ENCODE measurements around the gene C1QTNF3.

C1QTNF3 gene

DNA sequence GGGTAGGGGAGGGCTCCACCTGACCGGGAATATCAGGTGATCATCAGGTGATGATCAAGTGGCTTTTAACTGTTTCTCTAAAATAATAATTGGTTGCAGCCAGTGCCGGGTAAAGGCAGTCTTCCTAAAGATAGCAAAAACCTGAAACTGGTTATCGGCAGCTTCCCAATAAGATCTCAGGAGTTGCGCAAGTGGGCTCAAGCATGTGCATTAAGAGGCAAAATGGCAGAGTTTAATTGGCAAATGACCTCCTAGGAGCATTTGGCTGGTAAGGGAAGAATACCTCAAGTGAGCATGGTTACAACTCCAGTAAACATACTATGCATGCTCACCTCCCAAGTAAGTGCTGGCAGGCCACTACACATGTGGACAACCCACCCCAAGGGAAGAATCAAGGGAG lies 4.2 kb downstream of the C1QTNF3 start:
- no peak for DNase-seq (ENCODE audit: low read depth, low spot score)
- H3K4me3 ChIP-seq (ENCODE audit: low read depth, low read length), result no peak overlapping the region
- in situ Hi-C loops (cut with HindIII; ENCODE audit: low sequenced_read_pairs), result no loop called here
- TF ChIP-seq, protein P1, sequence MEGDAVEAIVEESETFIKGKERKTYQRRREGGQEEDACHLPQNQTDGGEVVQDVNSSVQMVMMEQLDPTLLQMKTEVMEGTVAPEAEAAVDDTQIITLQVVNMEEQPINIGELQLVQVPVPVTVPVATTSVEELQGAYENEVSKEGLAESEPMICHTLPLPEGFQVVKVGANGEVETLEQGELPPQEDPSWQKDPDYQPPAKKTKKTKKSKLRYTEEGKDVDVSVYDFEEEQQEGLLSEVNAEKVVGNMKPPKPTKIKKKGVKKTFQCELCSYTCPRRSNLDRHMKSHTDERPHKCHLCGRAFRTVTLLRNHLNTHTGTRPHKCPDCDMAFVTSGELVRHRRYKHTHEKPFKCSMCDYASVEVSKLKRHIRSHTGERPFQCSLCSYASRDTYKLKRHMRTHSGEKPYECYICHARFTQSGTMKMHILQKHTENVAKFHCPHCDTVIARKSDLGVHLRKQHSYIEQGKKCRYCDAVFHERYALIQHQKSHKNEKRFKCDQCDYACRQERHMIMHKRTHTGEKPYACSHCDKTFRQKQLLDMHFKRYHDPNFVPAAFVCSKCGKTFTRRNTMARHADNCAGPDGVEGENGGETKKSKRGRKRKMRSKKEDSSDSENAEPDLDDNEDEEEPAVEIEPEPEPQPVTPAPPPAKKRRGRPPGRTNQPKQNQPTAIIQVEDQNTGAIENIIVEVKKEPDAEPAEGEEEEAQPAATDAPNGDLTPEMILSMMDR (IDR thresholded peaks at IDR 0.05; ENCODE audit: low read depth, low read length), result no peak

DNA sequence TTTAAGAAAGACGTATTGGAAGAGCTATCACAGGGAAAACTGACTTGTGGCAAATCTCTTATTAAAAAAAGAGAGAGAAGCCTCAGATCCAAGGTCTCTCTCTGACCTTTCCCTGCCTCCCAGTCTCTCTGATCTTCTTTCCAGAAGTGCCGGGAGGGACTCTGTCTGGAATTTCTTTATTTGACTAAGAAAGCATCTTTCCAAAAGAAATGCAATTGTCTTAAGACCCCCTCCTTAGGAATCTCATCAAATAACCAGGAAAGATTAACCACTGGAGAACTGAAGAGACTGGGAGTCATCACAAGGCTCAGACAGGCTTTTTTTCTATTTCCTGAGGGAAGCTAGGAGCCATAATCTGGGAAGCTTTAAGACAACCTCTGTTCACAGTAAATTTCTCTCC lies 4.6 kb downstream of the C1QTNF3 start:
- in situ Hi-C loops (cut with HindIII; ENCODE audit: low sequenced_read_pairs), result no loop called here
- TF ChIP-seq, protein P1 (IDR thresholded peaks at IDR 0.05; ENCODE audit: low read depth, low read length), result no peak
- no peak for DNase-seq (ENCODE audit: low read depth, low spot score)

DNA sequence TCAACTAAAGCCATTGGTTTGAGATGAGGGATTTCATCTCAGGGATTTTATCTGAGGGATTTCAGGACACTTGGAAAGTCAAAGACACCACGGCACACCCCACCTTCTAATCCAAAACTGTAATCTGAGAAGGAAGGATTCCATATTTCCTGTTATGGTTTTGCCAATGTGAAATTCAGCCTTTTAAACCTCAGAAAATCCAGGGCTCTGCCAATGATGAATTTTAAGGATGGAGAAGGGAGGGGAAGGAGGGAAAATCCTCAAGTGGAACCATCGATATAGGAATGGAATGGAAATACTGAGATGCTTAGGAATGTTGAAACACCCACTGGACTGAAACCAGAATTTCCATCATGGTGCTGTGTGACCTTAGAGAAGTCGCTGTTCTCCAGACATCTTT lies 5.3 kb downstream of the C1QTNF3 start:
- DNase-seq (ENCODE audit: low read depth, low spot score), result no peak
- H3K4me3 ChIP-seq (ENCODE audit: low read depth, low read length), result no peak overlapping the region
- in situ Hi-C loops (cut with HindIII; ENCODE audit: low sequenced_read_pairs), result no loop called here
- TF ChIP-seq, protein P1 (IDR thresholded peaks at IDR 0.05; ENCODE audit: low read depth, low read length), result no peak

More for the DNA sequence above, 4.6 kb downstream of the C1QTNF3 start:
- no peak overlapping the region for H3K4me3 ChIP-seq (ENCODE audit: low read depth, low read length)

DNA sequence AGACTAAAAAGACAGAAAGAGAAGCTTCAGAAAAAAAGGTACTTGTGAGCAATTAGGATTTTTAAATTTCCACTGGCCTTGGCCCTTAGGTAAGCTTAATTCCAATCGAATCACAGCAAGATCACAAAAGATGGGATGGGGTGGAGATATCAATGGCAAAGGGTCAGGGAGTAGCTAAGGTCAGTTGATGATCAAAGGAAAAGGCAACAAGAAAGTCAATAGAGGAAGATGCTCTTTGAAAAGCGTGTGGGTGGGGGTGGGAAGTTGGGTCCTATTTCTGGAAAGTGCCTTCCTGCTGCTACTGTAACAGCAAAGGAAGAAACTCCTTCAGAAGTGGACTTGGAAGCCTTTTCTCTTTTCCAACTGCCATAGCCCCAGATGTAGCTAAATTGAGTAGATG lies 7.3 kb downstream of the C1QTNF3 start:
- DNase-seq (ENCODE audit: low read depth, low spot score), result no peak
- in situ Hi-C loops (cut with HindIII; ENCODE audit: low sequenced_read_pairs), result no loop called here
- H3K4me3 ChIP-seq (ENCODE audit: low read depth, low read length), result no peak overlapping the region
- TF ChIP-seq, protein P1 (IDR thresholded peaks at IDR 0.05; ENCODE audit: low read depth, low read length), result no peak

DNA sequence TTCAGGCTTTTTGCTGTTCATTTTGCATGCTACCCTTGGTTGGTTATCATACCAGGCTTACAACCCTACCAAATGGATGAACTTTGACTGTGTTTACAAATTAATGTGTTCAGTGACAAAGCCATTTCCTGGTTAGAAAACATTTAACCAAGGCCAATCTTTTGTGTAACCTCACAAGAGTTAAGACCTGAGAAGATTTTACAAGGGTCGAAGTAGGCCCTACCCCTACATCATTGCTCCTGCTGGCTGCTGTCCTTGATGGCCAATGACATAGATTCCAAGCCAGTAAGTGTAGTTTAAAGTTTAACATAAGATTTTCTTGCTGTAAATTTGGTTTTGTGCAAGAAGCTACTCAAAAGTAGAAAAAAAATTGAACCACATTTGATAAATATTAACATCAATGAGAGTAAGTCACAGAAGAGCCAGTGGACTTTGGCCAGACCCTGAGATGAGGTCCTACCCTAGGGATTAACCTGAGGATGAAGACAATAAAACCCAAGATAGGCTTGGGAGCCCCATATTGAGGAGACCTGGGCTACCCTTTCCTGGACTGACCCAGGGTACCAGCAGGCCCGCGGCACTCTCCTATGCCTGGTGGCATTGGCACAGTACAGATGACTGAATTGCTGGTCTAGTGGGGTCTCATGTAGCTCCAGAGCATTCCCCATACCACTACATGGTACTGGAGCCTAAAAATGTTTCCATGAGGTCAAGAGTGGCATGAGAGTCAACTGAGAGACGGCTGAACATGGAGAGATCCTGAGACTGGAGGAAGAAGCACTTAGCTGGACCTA lies 8.3 kb downstream of the C1QTNF3 start:
- H3K4me3 ChIP-seq (ENCODE audit: low read depth, low read length), result no peak overlapping the region
- in situ Hi-C loops (cut with HindIII; ENCODE audit: low sequenced_read_pairs), result no loop called here
- TF ChIP-seq, protein P1 (IDR thresholded peaks at IDR 0.05; ENCODE audit: low read depth, low read length), result no peak
- no peak for DNase-seq (ENCODE audit: low read depth, low spot score)

DNA sequence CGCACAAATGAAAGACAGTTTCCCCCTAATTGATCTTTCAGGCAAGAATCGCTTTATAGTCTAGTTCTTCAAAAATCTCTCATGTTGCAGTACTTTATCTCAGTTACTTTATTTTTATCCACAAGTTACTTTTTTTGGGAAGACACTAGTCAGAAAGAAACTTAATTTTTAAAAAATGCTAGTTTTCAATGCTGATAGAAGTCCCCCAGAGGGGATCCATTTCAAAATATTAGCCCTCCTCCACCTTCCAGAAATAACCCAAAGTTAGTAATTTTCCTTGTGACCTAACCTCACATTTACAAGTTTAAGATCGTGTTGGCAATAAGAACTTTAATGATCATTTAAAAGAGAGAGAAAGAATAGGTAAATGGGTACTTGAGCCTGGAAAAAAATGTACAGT lies 11.0 kb downstream of the C1QTNF3 start:
- in situ Hi-C loops (cut with HindIII; ENCODE audit: low sequenced_read_pairs), result no loop called here
- DNase-seq (ENCODE audit: low read depth, low spot score), result no peak
- no peak overlapping the region for H3K4me3 ChIP-seq (ENCODE audit: low read depth, low read length)
- TF ChIP-seq, protein P1 (IDR thresholded peaks at IDR 0.05; ENCODE audit: low read depth, low read length), result no peak
